Sigmoid colon (tissue), 4 donors: ENCODE measurements around the gene CPT1C.

Experiments used
- POLR2A ChIP-seq, 2 donors: fragments of 450-650 bp; IDR thresholded peaks; one replicate each; pipeline ENCODE4 v1.6.1; 2016; ENCODE audit warnings: antibody characterized with exemption in 2 of 2, mild to moderate bottlenecking in 2 of 2, moderate library complexity in 2 of 2
- POLR2AphosphoS5 ChIP-seq, 4 donors: sonication (generic); formaldehyde crosslinking; IDR thresholded peaks; one replicate each; pipeline ENCODE4 v1.6.1; 2017; ENCODE audit warnings: antibody characterized with exemption in 4 of 4
- TF ChIP-seq, protein P1 (sequence below), 4 experiments: fragments of 450-650 bp in 3 of 4; fragments of 200-600 bp in 1 of 4; IDR thresholded peaks; one replicate each; pipeline ENCODE4 v1.5.1; 2016 to 2019; ENCODE audit warnings: antibody characterized with exemption in 4 of 4, mild to moderate bottlenecking in 3 of 4, moderate library complexity in 2 of 4

- TF ChIP-seq, protein P1, sequence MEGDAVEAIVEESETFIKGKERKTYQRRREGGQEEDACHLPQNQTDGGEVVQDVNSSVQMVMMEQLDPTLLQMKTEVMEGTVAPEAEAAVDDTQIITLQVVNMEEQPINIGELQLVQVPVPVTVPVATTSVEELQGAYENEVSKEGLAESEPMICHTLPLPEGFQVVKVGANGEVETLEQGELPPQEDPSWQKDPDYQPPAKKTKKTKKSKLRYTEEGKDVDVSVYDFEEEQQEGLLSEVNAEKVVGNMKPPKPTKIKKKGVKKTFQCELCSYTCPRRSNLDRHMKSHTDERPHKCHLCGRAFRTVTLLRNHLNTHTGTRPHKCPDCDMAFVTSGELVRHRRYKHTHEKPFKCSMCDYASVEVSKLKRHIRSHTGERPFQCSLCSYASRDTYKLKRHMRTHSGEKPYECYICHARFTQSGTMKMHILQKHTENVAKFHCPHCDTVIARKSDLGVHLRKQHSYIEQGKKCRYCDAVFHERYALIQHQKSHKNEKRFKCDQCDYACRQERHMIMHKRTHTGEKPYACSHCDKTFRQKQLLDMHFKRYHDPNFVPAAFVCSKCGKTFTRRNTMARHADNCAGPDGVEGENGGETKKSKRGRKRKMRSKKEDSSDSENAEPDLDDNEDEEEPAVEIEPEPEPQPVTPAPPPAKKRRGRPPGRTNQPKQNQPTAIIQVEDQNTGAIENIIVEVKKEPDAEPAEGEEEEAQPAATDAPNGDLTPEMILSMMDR (IDR thresholded peaks at IDR 0.05) = no peak
- TF ChIP-seq POLR2A (IDR thresholded peaks at IDR 0.05) = no peak
- no peak for TF ChIP-seq POLR2AphosphoS5 (IDR thresholded peaks at IDR 0.05)
These were observed 4.3 kb upstream of the CPT1C start for GRCh38 chr19:49686503-49687088.
